GM18520 (cell line): ENCODE results near the gene SEMA3G.

Experiments used
- ATAC-seq: cut with Tn5 transposase; IDR thresholded peaks from one replicate; pipeline ENCODE4 v1.9.1; 2021; ENCODE audit not compliant: unreplicated experiment

Gene SEMA3G

DNA sequence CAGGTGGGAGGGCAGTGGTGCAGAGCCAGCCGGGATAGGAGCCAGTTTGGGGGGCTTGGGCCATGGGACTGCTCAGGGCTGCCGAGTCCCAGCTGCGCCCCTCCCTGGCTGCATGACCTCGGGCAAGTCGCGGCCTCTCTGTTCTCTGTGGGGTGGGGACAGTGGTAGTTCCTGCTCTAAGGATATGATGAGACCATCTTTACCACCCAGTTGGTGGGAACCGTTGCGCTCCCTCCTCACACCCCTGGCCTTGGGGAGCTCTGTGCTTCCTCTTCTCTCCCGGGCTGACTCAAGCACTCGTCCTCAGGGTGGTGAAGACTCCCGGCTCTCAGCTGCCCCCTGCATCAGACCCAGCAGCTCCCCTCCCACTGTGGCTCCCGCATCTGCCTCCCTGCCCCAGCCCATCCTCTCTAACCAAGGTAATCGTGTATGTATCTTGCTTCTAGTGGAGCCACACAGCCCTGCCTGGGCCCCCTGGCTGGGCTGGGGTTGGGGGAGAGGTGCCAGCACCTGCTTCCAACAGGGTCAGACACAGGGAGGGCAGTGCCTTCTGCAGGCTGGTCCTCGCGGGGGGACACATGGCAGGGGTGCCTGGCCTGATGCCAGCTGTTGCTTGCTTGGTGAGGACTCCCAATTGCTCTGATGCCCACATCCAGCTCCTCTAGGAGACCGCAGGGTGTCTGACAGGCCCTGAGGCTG lies 35.1 kb upstream of the SEMA3G start:
- ATAC-seq: no peak

- no peak for ATAC-seq
These were observed 34.4 kb upstream of the SEMA3G start for GRCh38 chr3:52479037-52479876.

DNA sequence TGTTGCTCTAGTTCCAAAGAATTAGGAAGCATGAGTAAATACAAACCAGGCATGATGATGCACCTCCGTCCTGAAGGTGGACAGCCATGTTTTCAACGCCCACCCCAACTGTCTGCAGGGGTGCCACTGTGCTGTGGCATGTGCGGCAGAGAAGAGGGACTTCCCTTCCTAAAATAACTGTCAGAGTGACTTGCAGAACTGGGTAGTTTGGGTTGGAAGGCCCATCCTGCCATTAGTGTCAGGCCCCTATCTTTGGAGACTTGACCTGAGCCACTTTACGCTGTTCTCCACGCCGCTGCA lies 32.8 kb upstream of the SEMA3G start:
- no peak for ATAC-seq

DNA sequence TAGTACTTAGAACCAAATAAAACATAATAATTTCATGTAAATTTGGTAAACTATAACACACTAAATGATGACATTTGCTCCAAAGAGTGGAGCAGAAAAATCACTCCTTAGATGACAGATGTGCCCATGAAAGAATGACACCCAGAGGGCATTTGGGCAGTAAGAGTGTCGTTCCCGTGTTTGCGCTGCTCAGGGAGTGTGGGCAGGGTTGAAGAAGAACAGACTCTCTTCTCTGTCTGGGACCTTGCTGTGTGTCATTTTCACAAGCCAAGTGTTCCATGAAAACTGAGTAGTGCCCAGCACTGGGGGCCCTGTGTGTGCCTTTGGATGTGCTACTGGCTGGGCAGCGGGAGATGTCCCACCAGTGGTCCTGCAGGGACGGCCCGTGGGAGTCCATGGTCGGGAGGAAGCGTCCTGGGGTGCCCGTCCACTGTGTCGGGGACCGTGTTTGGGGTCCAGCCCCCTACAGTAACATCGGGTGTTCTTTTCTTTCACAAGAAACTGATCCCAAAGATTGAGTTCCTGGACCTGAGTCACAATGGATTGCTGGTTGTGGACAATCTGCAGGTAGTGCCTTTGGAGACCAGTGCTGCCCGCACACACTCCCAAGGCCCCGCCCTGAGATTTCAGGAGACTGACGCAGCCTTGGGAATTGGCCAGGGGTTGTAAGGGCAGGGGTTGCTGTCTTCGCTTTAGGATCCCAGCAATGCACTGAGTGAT lies 32.3 kb upstream of the SEMA3G start:
- no peak for ATAC-seq

GRCh38 chr3:52473026-52473425 lies 28.1 kb upstream of the SEMA3G start:
- ATAC-seq: no peak

GRCh38 chr3:52472239-52473000 lies 27.5 kb upstream of the SEMA3G start:
- no peak for ATAC-seq

- ATAC-seq: no peak
These were observed 26.7 kb upstream of the SEMA3G start for GRCh38 chr3:52471371-52472238.

- ATAC-seq: no peak
These were observed 26.0 kb upstream of the SEMA3G start for GRCh38 chr3:52470920-52471319.

DNA sequence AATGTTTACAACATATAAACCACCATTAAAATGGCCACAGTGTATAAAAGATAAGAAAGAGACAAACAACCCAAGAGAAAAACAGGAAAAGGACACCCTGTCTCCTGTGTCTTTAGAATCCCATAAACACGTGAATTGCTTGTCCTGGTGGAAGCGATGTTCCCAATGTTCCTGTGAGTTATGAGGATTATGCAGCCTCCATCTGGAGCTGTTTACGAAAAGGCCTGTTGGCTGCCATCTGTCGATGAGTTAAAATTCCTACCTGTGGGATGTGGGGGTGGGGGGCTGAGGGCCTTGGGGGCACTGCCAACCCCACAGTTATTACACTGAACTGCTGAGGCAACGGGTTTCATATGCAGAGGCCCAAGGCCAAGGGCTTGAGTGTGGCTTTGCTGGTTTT lies 24.1 kb upstream of the SEMA3G start:
- no peak for ATAC-seq

GRCh38 chr3:52468336-52468735 lies 23.4 kb upstream of the SEMA3G start:
- no peak for ATAC-seq

DNA sequence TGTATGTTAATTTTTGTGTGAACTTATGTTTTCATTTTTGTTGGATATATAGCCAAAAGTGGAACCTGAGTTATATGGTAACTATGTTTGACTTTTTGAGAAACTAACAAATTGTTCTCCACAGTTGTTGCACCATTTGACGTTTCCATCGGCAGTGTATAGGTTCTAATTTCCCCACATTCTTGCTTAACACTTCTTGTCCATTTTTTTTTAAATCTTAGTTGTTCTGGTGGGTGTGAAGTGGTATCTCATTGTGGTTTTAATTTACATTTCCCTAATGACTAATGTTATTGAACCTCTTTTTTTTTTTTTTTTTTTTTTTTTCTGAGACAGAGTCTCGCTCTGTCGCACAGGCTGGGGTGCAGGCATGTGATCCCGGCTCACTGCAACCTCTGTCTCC lies 18.5 kb upstream of the SEMA3G start:
- ATAC-seq: no peak

- no peak for ATAC-seq
These were observed 17.0 kb upstream of the SEMA3G start for GRCh38 chr3:52461874-52462273.

DNA sequence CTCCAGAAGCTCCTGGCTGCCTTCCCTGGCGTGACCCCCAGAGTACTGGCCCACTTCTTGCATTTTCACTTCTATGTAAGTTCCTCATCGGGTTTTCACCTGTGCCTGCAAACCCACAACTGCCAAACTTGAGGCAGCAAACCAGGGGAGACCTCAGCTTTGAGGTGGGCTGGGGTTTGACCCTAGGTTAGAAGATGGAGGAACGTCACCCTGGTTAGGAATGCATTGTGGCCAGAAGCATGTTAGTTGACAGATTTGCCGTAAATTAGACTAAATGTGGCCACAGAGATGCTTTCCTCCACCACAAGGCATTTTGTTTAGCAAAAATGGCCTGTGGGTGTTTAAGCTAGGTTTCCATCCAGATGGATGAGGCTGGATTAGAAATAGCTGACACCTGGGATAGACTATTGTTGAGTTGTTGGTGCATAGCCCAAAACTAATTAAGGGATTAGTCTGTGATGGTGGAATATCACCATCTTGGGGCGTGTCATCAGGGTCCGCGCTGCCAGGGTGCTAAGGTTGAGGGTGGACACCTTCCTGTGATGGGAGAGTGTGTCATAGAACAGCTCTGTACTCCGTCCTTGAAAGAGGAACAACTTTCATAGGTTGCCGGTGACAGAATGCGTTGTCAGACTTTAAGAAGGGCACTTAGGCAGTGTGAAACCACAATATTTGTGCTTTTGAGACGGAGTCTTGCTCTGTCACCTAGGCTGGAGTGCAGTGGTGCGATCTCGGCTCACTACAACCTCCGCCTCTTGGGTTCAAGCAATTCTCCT lies 14.1 kb upstream of the SEMA3G start:
- ATAC-seq: no peak

DNA sequence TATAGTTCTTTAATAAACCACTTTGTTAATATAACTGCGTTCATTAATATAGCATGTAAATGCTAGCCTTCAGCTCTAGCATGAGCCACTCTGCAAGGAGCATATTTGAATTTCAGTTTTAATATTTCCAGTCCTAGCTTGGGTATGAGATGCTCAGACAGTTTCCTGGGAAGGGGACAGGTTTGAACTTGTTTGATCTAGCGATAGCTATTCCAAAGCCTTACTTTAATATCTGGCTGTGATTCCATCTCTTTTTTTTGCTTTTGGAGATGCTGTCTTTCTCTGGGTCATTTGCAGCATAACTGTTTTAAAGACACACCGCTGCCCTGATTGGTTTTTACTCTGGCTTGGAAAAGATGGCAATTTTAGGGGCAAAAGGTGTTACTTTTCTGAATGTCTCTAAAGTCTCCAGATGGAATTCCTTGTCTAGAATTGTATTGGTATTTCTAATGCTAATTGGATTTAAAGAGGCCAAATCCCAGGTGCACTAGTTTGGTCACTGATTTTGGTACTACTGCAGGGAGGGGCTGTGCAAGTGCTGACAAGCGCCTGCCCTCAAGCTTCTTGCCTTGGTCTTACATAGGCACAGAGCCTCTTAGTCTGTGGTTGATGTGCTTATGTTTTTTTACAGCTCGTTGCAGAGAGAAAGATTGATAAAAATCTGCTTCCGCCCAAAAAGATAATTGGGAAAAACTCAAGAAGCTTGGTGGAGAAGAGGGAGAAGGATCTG lies 13.3 kb upstream of the SEMA3G start:
- ATAC-seq: no peak

GRCh38 chr3:52456800-52457183 lies 11.9 kb upstream of the SEMA3G start:
- ATAC-seq: no peak

GRCh38 chr3:52456169-52456799 lies 11.4 kb upstream of the SEMA3G start:
- no peak for ATAC-seq

DNA sequence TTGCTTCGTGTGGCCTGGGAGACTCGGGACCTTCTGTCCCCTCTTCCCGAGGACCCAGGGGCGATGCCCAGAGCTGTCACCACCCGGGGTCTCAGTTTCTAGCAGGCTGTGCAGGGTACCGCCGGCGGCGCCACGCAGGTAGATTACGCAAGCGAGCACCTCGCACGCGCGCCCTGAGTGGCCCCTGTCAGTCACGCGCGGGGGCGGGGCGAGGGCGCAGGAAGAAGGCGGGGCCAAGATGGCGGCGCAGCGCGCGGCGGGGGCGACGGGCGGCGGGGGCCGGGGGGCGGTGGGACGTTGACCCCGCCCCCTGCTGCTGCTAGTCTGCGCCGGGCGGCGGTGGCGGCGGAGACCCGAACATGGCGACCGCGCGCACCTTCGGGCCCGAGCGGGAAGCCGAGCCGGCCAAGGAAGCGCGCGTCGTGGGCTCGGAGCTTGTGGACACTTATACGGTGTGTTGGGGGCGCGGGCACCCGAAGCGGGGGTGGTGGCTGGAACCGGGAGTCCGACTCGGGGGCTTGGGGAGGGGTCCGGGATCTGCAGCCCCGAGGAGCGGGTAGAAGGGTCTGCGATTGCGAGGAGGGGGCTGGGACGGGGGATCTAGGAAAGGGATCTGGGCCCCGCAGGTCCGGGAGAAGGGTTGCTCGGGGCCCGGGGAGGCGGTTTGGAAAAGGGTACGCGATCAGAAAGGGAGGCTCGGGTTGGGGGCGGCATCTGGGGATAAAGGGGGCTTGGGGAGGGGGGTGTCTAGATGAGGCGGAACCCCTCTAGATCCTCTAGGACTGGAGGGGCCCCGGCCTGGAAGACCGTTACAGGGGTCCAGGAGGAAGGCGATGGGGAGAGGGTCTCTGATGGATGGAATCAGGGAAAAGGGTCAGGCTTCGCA lies 10.6 kb upstream of the SEMA3G start, which contains the start of gene NISCH:
TSS of gene NISCH (plus strand) at position 322 of the 886 bp plus-strand sequence. CDS start at position 360, 38 bp downstream.
- peak; percentile 56 for ATAC-seq
